H1 (cell line): ENCODE data around the gene PRPF18. TPM values are rescaled to one million over a fixed set of nuclear protein-coding genes. Genes with fewer than 3 reads are reported as not detected.

Experiments used
- CTCF ChIA-PET: fragments of 300-600 bp; sonication (Branson Sonifier 250); formaldehyde crosslinking; loops from one replicate; lab custom pipeline; 2021; ENCODE audit not compliant: partially characterized antibody; lab: Charles Lee
- POLR2A ChIA-PET: fragments of 300-600 bp; sonication (Branson Sonifier 250); formaldehyde crosslinking; loops from one replicate; lab custom pipeline; 2021; ENCODE audit warnings: inconsistent platforms; ENCODE audit not compliant: partially characterized antibody; lab: Charles Lee
- DNase-seq, 2 experiments: peaks; one replicate each; pipeline versions ENCODE4 v3.0.0 to v3.0.0-alpha.2; 2010 to 2022; ENCODE audit warnings: low spot score in 2 of 2, low read depth in 1 of 2, mixed read lengths in 1 of 2
- FAIRE-seq: peaks from 2 replicates; lab custom pipeline; 2011; peaks lifted over from hg19 to GRCh38; lab: Jason Lieb, UNC
- H2AFZ ChIP-seq: 2 replicates; pipeline ENCODE4 v1.8.1; 2012; ENCODE audit warnings: low read length, inconsistent platforms
- H2AK5ac ChIP-seq: 2 replicates; pipeline ENCODE4 v1.6.1; 2013; ENCODE audit warnings: low read depth, low read length
- H2BK120ac ChIP-seq: replicated peaks from 2 replicates; pipeline ENCODE3; 2013; ENCODE audit warnings: low read depth, low read length, inconsistent platforms
- H2BK12ac ChIP-seq: 2 replicates; pipeline ENCODE4 v1.6.1; 2013; ENCODE audit warnings: low read depth, low read length
- H2BK15ac ChIP-seq: 2 replicates; pipeline ENCODE4 v1.6.1; 2013; ENCODE audit warnings: low read length
- H2BK20ac ChIP-seq: 2 replicates; pipeline ENCODE4 v1.6.1; 2013; ENCODE audit warnings: low read length
- H2BK5ac ChIP-seq: 2 replicates; pipeline ENCODE4 v1.6.1; 2013; ENCODE audit warnings: low read depth, low read length
- H3K14ac ChIP-seq: 2 replicates; pipeline ENCODE4 v1.6.1; 2013; ENCODE audit warnings: inconsistent platforms; ENCODE audit not compliant: insufficient read length
- H3K18ac ChIP-seq: 2 replicates; pipeline ENCODE4 v1.6.1; 2013; ENCODE audit warnings: low read length; ENCODE audit errors: extremely low read depth
- H3K23ac ChIP-seq: 2 replicates; pipeline ENCODE4 v1.6.1; 2013; ENCODE audit warnings: inconsistent platforms; ENCODE audit not compliant: insufficient read length
- H3K23me2 ChIP-seq: 2 replicates; pipeline ENCODE4 v1.6.1; 2013; ENCODE audit warnings: low read depth, low read length
- H3K27ac ChIP-seq: 2 replicates; pipeline ENCODE4 v1.6.1; 2011; ENCODE audit warnings: low read depth, low read length, inconsistent platforms
- H3K27me3 ChIP-seq, 4 experiments: replicated peaks in 1 of 4; 1 replicate in 1 of 4; 2 replicates in 3 of 4; pipeline versions ENCODE4 v1.6.1 to v1.8.1; 2011 to 2013; ENCODE audit warnings: low read length in 3 of 4, mild to moderate bottlenecking in 3 of 4, inconsistent platforms in 2 of 4, mixed read lengths in 2 of 4, moderate library complexity in 1 of 4; ENCODE audit not compliant: control insufficient read depth in 3 of 4, insufficient read depth in 3 of 4; ENCODE audit errors: extremely low read depth in 1 of 4
- H3K36me3 ChIP-seq, 4 experiments: 2 replicates each; pipeline versions ENCODE4 v1.6.1 to v1.8.1; 2011 to 2013; ENCODE audit warnings: mild to moderate bottlenecking in 4 of 4, low read length in 3 of 4, moderate library complexity in 2 of 4, control low read depth in 1 of 4, inconsistent platforms in 1 of 4; ENCODE audit not compliant: insufficient read depth in 4 of 4, control insufficient read depth in 2 of 4
- H3K4ac ChIP-seq: replicated peaks from 2 replicates; pipeline ENCODE3; 2013; ENCODE audit warnings: low read length, low read depth, mixed read lengths, inconsistent platforms; ENCODE audit not compliant: insufficient read length
- H3K4me1 ChIP-seq, 4 experiments: replicated peaks in 1 of 4; 1 replicate in 1 of 4; 2 replicates in 3 of 4; pipeline versions ENCODE4 v1.6.1 to v1.8.1; 2011 to 2013; ENCODE audit warnings: low read length in 3 of 4, inconsistent platforms in 2 of 4, mixed read lengths in 1 of 4; ENCODE audit not compliant: insufficient read depth in 4 of 4, control insufficient read depth in 3 of 4
- H3K4me2 ChIP-seq, 2 experiments: 2 replicates each; pipeline versions ENCODE4 v1.6.1 to v1.8.1; 2011 to 2013; ENCODE audit warnings: low read depth in 2 of 2, low read length in 2 of 2, control low read depth in 1 of 2, inconsistent platforms in 1 of 2, mild to moderate bottlenecking in 1 of 2; ENCODE audit not compliant: insufficient read depth in 1 of 2
- H3K4me3 ChIP-seq, 4 experiments: fragments of 200-600, 300-600 bp in 1 of 4; sonication (generic), shearing (Covaris generic), sonication (Bioruptor Twin) in 1 of 4; 2 replicates each; pipeline versions ENCODE4 v1.5.1 to v1.8.1; 2011 to 2016; ENCODE audit warnings: low read length in 4 of 4, low read depth in 3 of 4, control low read depth in 2 of 4, inconsistent platforms in 2 of 4, mild to moderate bottlenecking in 2 of 4, mixed read lengths in 1 of 4, moderate library complexity in 1 of 4; ENCODE audit not compliant: insufficient read depth in 2 of 4; ENCODE audit errors: extremely low read depth in 1 of 4
- H3K56ac ChIP-seq: replicated peaks from 2 replicates; pipeline ENCODE3; 2013; ENCODE audit warnings: low read depth, mild to moderate bottlenecking, mixed read lengths, low read length, inconsistent platforms; ENCODE audit not compliant: insufficient read length
- H3K79me1 ChIP-seq: 2 replicates; pipeline ENCODE4 v1.6.1; 2013; ENCODE audit warnings: low read depth, low read length, control low read depth
- H3K79me2 ChIP-seq, 2 experiments: 2 replicates each; pipeline versions ENCODE4 v1.6.1 to v1.8.1; 2012 to 2013; ENCODE audit warnings: low read length in 2 of 2, mild to moderate bottlenecking in 2 of 2, inconsistent platforms in 1 of 2; ENCODE audit not compliant: insufficient read depth in 2 of 2, control insufficient read depth in 1 of 2
- H3K9ac ChIP-seq, 4 experiments: replicated peaks in 1 of 4; 1 replicate in 1 of 4; 2 replicates in 3 of 4; pipeline versions ENCODE4 v1.6.1 to v1.8.1; 2011 to 2013; ENCODE audit warnings: low read depth in 3 of 4, low read length in 3 of 4, control low read depth in 2 of 4, mild to moderate bottlenecking in 2 of 4, moderate library complexity in 2 of 4, inconsistent platforms in 1 of 4; ENCODE audit errors: extremely low read depth in 1 of 4
- H3K9me3 ChIP-seq, 2 experiments: 2 replicates each; pipeline versions ENCODE4 v1.6.1 to v1.8.1; 2012 to 2013; ENCODE audit warnings: mild to moderate bottlenecking in 2 of 2, moderate library complexity in 2 of 2, control low read depth in 1 of 2, inconsistent platforms in 1 of 2, low read depth in 1 of 2, low read length in 1 of 2, mixed read lengths in 1 of 2; ENCODE audit not compliant: insufficient read depth in 2 of 2
- H4K20me1 ChIP-seq, 2 experiments: replicated peaks in 1 of 2; 2 replicates each; pipeline versions ENCODE3 to v1.8.1; 2011 to 2013; ENCODE audit warnings: inconsistent platforms in 2 of 2, low read length in 2 of 2, mild to moderate bottlenecking in 1 of 2; ENCODE audit not compliant: insufficient read depth in 2 of 2, control insufficient read depth in 1 of 2
- H4K5ac ChIP-seq: 2 replicates; pipeline ENCODE4 v1.6.1; 2013; ENCODE audit warnings: low read length, low read depth, mixed read lengths, inconsistent platforms; ENCODE audit not compliant: insufficient read length
- H4K8ac ChIP-seq: 2 replicates; pipeline ENCODE4 v1.8.0; 2013; ENCODE audit warnings: mild to moderate bottlenecking, moderate library complexity, low read length, inconsistent platforms; ENCODE audit not compliant: insufficient read depth; ENCODE audit errors: extremely low read depth
- H4K91ac ChIP-seq: replicated peaks from 2 replicates; pipeline ENCODE3; 2013; ENCODE audit warnings: low read length, mixed read lengths, inconsistent platforms; ENCODE audit not compliant: insufficient read length
- BCL11A ChIP-seq, 2 experiments: IDR thresholded peaks; one replicate each; pipeline ENCODE4 v1.6.1; 2011; ENCODE audit warnings: low read depth in 2 of 2, low read length in 2 of 2, mild to moderate bottlenecking in 2 of 2
- EGR1 ChIP-seq: IDR thresholded peaks from 2 replicates; pipeline ENCODE4 v1.6.1; 2011; ENCODE audit warnings: low read depth, low read length, borderline replicate concordance
- FOSL1 ChIP-seq: IDR thresholded peaks from 2 replicates; pipeline ENCODE4 v1.6.1; 2011; ENCODE audit warnings: mild to moderate bottlenecking, low read depth, low read length, moderate library complexity; ENCODE audit not compliant: insufficient read depth
- KDM1A ChIP-seq: fragments of 200-600, 300-600 bp; sonication (generic); IDR thresholded peaks from 2 replicates; pipeline ENCODE4 v1.7.1; 2016; ENCODE audit warnings: mild to moderate bottlenecking, low read length, borderline replicate concordance
- MAFK ChIP-seq: IDR thresholded peaks from 2 replicates; pipeline ENCODE4 v1.6.1; 2012; ENCODE audit warnings: low read depth, mild to moderate bottlenecking, improper control_type of control experiment, low read length
- SIRT6 ChIP-seq: IDR thresholded peaks from one replicate; pipeline ENCODE4 v1.7.1; 2012; ENCODE audit warnings: low read length, inconsistent platforms
- WGBS, 2 experiments: shearing (Covaris generic) in 1 of 2; methylation state at CpG; one replicate each; pipeline versions ENCODE4 v1.1.6 to v1.1.7; 2013 to 2015; ENCODE audit warnings: low lambda C conversion rate in 2 of 2, mixed read lengths in 2 of 2, inconsistent platforms in 1 of 2, low coverage in 1 of 2, missing lambda C conversion rate in 1 of 2; ENCODE audit not compliant: insufficient replicate concordance in 2 of 2, insufficient coverage in 1 of 2, insufficient read length in 1 of 2; ENCODE audit errors: extremely low coverage in 1 of 2, missing lambda C conversion rate in 1 of 2; 5-methylcytosine and 5-hydroxymethylcytosine counted together
- polyA plus RNA-seq, 7 experiments: library from polyadenylated mRNA; depleted of rRNA in 3 of 7; stranded (reverse) in 5 of 7; unstranded in 2 of 7; fragments of >200 nt in 5 of 7; fragments of 200-250 nt in 2 of 7; gene quantifications; 1 replicate in 5 of 7; 2 replicates in 1 of 7; 4 replicates in 1 of 7; pipeline versions ENCODE4 v1.2.1 to v1.2.3, GENCODE V29; 2011 to 2013; ENCODE audit warnings: missing spikeins in 2 of 7, mixed read lengths in 2 of 7
- total RNA-seq: library from RNA; stranded (reverse); fragmentation: NEBNext Ultra II Directional; extraction: Animal tissue kit (Norgen Biotek cat#: 25700); gene quantifications from 2 replicates; pipeline ENCODE4 v1.2.1, GENCODE V29; 2021

PRPF18 gene
- total and polyA plus RNA-seq, 2 of the 8 experiments (the other 6 are each of a cell fraction or from before 2014, with no cell fraction given), result 3.8 to 12.6 TPM

- H3K79me1 ChIP-seq, result no peaks in the 10 kb centered on the region
- POLR2A ChIA-PET, result interaction anchor here (1.1 kb wide), 1 partner anchor 12 kb away, joined by 3 read pairs; no protein-coding TSS in a partner anchor
- no peak overlapping the region for H2AFZ ChIP-seq
- no peak overlapping the region for H4K5ac ChIP-seq
- no peak overlapping the region for H3K4me2 ChIP-seq
- no peak overlapping the region for H3K23ac ChIP-seq
- H2BK15ac ChIP-seq, result no peak overlapping the region
- H3K9me3 ChIP-seq, result no peaks in the 10 kb centered on the region
- H3K36me3 ChIP-seq, result peaks cover 2 to 17% (median 7%) of the 10 kb centered on the region in 4 experiments; a peak in 5 of 8 replicates
- no peak for TF ChIP-seq BCL11A (IDR thresholded peaks at IDR 0.05; ENCODE audit: low read depth in 2 of 2, low read length in 2 of 2)
- no peak for TF ChIP-seq KDM1A
- TF ChIP-seq MAFK, result no peak
- no peak for TF ChIP-seq FOSL1
- TF ChIP-seq EGR1, result no peak
- no peak for TF ChIP-seq SIRT6
- no peak overlapping the region for H2BK120ac ChIP-seq
- H3K4me1 ChIP-seq, result peaks cover 3 to 11% (median 10%) of the 10 kb centered on the region in 4 experiments
- FAIRE-seq, result no peak
- H3K4me3 ChIP-seq, result no peak overlapping the region
- no peak overlapping the region for H2BK5ac ChIP-seq
- no peak overlapping the region for H3K9ac ChIP-seq
- H3K27me3 ChIP-seq, result no peaks in the 10 kb centered on the region
- H4K20me1 ChIP-seq, result peaks cover 0 to 5% of the 10 kb centered on the region in 2 experiments
- CTCF ChIA-PET, result interaction anchor here (1.2 to 1.7 kb wide), 2 partner anchors 10 to 107 kb away, joined by 5 to 6 read pairs; no protein-coding TSS in a partner anchor
- no peak overlapping the region for H2BK12ac ChIP-seq
- no peak overlapping the region for H3K56ac ChIP-seq
- no peaks in the 10 kb centered on the region for H3K23me2 ChIP-seq
- H3K14ac ChIP-seq, result no peak overlapping the region
- H2AK5ac ChIP-seq, result no peak overlapping the region
- H4K91ac ChIP-seq, result no peak overlapping the region
- H2BK20ac ChIP-seq, result no peak overlapping the region
- H3K18ac ChIP-seq, result no peak overlapping the region
- H3K79me2 ChIP-seq, result no peaks in the 10 kb centered on the region
- H3K4ac ChIP-seq, result no peak overlapping the region
- WGBS, 2 experiments, result 84% methylated on average over 8 of the region's 8 CpGs; no CpG with 5 or more reads in 1 of the 2 experiments
- no peak for DNase-seq
- no peak overlapping the region; the same call in 1 of the 2 replicates for H4K8ac ChIP-seq
- H3K27ac ChIP-seq, result no peak overlapping the region; the same call in 1 of the 2 replicates
Observed at GRCh38 chr10:13669182-13669855, 82.6 kb downstream of the PRPF18 start.
